Renal cortical epithelial cell (primary cell): ENCODE measurements around the gene SLC17A6. TPM values are rescaled to one million over a fixed set of nuclear protein-coding genes. Genes with fewer than 3 reads are reported as not detected.

Source experiments
- DNase-seq: peaks from one replicate; pipeline ENCODE4 v3.0.0-alpha.2; 2011; ENCODE audit warnings: low read depth
- total RNA-seq: library from RNA; depleted of rRNA; stranded (reverse); fragments of >200 nt; gene quantifications from 2 replicates; pipeline ENCODE4 v1.2.3, GENCODE V29; 2014

Gene SLC17A6
- total RNA-seq: not detected in 2 replicates

DNA sequence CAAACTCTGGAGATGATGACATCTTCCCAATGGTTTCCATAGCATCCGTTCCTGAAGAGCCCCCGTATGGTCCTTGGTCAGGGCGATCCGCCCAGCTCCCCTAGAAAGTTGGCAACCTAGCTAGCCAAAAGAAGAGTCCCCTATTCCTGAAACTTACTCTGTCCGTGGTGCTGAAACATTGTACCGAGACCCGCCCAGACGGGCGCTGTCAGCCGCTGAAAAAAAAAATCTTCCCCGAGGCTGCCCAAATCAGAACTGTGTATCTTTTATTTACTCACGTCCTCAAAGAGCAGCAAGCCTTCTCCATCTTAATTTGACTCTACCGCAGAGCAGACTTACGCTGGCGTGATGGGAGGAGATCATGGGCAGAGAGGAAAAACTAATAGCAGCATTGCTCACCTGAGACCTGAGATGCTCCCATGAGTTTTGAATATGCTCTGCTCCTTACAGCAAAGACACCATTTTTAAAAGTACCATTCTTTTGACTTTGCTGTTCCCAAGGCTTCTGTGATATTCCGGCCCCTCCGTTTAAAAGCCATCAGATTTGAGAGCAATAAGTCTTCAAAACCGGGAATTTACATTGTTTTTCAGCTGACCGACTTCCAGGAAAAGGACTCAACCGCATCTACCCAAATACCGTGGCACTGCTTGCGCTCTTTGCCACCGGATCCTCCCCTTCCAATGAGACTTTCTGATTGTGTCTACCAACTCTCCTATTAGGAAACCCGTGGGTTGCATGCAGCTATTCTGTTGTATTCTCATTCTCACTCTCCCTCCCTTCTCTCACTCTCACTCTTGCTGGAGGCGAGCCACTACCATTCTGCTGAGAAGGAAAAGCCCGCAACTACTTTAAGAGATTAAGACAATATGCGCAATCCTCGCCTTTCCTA is at the start of gene SLC17A6:
Gene SLC17A6, plus strand, starts transcription at position 786 of the 890 bp plus-strand sequence. CDS start 153 bp downstream, outside the sequence.
- DNase-seq: peak; percentile 23

DNA sequence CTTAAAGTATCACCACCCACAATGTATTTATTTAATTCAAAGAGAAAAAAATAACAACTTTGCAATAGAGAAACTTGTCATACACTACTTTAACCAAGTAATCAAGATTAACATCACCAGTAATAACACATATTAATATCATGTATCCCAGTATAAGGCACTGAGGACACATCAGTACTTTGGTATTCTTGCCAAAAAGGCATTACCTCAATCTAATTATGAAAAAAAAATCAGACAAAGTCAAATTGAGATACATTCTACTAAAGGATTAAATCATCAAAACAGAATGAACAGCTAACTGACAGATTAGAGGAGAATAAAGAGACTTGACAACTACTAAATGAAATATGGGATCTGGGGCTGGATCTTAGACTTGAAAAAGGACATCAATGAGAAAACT is 35.8 kb upstream of the SLC17A6 start:
- DNase-seq: no peak

DNA sequence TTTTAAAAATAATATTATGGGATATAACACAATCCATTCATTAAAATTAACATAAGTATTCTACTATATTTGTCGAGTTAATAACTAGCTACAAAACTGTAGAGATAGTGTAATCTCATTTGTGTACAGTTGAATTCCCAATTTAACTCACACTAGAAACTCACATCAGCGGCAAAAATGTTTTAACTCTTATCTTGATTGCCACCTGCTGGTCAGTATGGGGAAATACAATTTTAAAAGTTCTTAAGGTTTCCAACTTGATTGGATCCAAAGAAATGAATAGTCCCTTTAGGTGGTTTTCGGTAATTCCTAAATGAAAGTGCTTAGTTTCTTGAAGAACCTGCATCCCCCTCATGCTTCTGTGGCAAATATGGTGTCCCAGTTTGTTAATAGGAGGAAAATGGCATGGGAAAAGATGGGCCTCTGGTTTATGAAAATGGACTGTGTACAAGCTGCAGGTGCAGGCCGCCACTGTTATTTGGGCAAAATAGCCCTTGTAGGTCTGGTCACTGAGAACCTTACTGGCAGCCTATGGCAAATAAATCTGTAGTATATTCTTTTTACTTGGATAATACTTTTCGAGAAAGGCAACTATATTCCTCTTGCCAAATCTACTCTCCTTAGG is 33.7 kb upstream of the SLC17A6 start:
- DNase-seq: peak; percentile 58

DNA sequence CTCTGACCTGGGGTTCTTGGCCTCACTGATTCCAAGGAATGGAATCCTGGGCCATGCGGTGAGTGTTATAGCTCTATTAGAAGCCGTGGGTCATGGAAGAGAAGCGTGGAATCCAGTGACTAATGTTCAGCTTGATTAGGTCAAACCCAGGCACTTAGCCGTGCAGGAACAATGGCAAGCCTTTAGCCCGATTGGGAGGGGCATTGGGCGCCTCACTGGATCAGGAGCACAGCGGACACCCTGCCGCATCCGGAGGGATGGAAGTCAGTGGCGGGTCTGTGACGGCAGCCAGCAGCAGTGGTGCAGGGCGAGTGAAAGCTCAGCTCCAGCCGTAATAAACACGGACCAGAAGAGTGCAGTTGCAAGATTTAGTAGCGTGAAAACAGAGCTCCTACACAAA is 20.5 kb upstream of the SLC17A6 start:
- no peak for DNase-seq

DNA sequence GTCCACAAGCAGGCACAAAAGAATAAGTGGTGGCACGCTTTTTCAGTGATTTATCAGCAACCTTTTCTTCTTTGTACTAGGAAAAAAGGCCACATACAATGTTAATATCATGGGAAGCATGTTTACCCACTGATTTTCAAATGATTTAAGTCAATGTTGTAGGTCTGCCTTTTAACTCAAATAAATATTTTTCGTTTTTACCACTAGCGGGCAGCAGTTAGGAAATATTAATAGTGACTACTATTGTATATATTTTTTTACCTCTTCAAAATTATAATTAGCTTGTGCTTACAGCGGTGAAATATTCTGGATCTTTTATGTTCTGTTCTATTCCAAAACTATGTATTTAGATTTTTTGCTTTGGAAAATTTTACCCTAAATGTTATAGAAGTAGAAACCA is 6.4 kb upstream of the SLC17A6 start:
- no peak for DNase-seq

DNA sequence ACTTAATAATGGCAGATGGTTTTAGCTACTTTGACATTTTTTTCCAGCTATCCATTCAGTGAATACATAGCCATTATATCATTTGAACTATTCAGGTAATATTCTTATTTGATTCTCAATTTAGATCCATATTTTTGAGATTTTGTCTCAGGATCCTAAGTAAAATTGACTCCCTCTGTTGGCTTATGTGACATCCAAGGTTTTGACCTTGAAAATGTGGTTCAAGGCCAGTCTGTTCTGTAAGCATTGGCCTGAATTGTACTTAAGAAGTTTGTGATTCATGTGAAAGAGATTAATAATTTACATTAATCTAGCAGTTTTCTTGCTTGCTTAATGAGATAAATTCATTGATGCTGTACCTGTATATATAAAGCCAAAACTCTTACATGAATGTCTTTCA is 1.6 kb upstream of the SLC17A6 start:
- no peak for DNase-seq

DNA sequence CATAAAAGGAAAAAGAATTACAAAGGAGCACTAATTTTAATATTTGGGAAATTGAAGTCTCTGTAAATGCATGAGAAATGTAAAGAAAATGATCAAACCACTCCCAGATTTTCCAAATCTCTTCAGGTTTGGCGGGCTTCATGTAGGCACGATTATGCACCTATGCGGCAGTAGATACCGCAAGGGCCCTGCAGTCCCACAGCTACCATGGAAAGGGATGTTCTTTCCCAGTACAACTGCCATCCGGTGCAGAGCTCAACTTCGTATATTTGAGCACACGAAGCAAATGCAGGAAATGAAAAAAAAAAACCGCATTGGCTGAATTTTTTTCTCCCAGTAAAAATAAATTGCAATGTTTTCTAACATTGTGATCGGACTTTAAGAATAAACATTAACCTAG is 1.4 kb downstream of the SLC17A6 start:
- no peak for DNase-seq

DNA sequence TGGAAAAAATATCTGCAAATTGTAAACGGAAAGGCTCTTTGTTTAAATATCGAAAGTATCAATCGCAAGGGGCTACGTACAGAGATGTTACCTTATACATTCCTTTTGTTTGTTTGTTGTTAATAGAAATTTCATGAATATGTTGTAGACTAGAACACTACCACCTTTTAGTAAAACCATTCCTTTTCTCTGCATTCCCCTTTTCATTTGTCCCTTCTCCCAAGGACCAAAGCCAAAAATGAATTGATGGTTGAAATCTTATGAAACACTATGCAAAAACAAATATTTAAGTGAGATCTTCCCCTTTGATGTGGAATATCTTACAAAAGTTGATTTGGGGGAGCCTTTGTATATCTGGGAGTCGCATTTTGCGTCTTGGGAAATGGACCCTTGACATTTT is 2.1 kb downstream of the SLC17A6 start:
- DNase-seq: no peak

DNA sequence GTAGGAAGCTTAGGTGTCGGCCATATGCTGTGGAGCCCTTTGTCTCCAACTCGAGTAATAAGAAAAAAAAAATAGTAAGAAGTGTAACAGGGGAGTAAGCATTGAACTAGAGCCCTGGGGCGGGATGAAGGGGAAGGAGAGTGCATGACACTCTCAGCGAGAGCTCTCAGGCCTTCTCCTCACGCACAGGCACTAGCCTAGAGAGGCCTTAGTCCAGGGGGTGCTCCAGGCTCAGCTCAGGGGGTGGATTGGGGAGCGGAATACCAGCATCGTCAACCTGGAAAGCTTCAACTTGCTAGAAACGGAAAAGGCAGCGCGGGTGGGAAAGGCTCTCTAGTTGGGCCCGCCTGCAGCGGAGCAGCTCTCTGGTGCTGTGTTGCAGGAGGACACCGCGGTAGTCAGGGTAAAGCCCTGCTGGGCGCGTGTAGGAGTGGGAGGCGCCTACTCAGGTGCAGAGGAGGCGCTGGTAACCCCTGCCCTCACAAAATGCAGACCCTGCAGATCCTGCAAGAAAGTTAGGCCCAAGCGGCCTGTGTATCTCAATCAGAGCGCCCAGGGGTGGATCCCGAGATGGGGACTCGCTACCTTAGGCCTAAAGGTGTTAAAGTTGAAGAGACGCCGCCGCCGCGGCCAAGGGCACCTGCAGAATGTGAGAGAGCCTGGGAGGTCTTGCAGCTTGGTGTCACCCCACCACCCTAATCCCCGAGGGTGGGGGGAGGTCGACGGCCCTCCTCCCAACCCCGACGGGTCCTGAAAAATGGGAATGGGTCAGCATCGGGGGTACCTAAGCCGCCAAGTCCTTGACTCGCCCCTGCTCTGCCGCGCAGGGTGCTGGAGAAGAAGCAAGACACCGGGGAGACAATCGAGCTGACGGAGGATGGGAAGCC is 2.8 kb downstream of the SLC17A6 start:
- no peak for DNase-seq

DNA sequence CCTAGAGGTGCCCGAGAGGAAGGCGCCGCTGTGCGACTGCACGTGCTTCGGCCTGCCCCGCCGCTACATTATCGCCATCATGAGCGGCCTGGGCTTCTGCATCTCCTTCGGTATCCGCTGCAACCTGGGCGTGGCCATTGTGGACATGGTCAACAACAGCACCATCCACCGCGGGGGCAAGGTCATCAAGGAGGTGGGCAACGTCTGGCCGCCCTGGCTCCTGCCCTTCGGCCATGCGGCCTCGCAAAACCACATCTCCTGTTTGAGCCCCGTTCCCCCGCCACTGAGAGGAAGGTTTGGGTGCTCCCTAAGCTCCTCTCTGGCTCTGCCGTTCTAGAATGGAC is 3.4 kb downstream of the SLC17A6 start:
- no peak for DNase-seq

DNA sequence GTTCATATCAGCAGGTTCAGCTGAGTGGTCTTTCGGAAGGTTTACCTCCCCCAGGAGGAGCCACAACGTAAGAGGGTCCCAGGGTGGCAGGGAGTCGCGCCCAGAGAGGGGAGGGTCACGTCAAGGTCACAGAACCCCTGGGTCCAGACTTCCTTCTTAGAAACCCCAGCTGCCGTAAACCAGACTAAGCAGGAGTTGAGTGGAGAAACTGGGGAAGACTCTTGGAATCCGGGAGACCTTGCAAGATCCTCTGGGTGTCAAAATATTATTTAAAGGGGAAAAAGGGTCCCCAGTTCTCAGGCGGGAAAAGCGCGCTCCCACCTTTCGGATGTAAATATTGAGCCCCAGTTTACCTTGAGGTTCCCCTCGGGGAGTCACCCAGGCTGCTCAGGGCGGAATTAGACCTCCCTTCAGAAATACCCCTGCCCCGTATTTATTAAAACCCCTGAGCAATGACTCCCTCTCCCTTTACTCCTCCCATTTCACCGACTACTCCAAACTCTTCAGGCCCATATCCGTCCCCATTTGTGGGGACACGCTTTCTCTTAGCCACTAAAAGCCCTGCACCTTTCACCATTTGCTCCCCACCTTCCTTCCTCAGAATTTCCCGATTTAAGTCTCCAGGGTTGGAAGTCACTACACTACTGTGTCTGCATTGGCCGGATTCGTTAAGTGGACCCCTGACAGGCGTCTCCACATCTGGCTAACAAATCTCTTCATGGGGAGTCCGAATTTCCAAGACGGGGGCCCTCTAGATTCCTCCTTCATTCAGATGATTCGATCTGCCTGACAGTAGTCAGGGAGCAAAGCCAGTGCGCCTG is 4.2 kb downstream of the SLC17A6 start:
- no peak for DNase-seq

DNA sequence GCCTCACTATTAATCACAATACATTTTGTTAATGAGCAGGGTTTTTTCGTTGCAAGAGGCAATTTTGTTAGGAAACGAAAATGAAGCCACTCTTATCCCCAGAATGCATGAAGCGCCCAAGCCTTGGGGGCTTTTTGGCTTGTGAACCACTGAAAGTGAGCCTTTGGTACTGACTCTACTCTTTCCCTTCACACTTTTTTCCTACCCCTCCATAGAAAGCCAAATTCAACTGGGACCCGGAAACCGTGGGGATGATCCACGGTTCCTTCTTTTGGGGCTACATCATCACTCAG is 4.8 kb downstream of the SLC17A6 start:
- DNase-seq: no peak

DNA sequence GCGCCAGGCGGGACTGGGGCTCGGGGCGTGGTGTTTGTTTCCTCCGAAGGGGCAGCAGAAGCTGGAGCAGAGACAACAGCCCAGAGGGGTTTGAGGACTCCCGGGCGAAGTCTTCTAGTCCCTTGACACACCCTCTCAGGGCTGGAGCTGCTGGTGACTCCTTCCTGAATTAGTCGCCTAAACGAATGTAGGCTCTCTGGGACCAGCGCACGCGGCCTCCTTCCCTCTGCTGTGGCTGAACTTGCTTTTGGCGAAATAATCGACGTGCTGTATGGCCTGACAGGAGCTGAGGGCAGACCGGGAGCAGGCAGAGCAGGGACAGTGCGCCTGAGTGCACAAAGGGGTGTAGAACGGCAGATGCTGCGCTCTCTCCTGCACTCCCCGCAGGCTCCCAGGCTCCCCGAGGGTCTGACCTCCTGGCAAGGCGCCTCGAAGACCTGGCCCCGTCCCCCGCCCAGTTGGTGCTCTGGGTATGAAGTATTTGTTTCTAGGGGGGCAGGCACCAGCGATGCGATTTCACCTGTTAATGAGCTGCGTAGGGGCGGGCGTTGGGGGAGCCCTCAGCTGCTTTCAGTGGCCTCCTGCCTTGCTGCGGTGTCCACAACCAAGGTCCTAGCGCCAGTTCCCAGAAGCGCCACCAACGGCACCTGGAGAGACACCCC is 5.3 kb downstream of the SLC17A6 start:
- no peak for DNase-seq

DNA sequence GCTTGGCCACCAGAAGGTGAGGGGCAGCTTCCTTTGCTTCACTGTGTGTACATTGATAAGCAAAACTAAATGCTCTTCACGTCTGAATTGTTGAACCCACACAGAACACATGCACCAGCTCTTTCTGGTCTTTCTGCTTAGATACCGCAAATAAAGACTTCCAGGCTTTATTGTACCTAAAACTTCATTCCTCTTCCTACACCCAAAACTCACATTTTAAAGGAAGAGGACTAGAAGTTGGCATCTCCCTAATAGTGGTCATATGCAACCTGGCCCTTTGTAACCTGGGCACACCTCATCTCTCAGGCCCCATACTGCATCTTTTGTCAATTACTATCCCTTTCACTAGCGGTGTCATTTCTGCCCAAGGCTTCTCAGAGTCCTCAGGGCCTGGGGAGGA is 5.9 kb downstream of the SLC17A6 start:
- no peak for DNase-seq

DNA sequence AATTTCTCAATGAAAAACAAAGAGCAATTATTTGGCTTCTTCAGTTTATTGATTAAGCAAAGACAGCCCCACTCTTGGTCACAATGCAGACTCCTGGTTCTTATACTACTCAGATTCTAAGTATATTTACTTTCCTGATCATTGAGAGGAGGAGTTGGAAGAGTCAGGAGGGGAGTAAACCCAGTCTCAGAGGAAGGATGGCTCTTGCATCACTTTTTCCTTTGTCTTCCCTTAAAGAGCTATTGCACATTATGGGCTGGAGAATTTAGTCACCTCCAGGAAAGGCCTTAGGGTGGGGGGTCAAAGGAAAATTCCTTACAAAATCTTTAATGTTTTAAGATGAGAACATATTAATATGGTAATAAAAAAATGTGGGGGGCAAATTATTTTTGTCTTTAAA is 8.1 kb downstream of the SLC17A6 start:
- no peak for DNase-seq

DNA sequence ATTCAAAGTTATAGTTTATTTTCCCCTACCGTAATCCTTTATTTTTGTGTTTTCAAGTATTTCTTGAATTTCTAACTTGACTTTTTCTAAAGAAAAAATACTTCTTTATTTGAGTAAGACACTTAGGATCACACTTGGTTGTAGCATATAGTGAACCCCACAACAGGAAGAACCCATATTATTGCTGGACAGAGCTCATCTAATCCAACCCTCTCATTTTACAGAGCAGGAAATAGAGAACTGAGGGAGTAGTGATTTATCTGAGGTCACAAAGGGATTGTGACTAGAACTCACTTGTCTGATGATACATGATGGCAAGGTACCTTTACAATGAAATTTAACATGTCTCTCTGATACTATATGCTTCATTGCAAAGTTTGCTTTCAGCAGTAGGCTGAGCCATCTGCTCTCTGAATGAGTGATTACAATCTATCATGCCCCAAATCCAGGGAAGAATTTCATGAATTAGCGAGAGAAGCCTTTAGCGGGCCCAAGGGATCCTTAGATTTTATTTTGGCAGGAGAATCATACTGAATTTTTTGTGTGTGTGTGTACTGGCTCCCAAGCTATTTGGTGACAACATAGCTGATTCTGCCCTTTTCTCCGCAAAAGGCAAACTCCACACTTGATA is 9.8 kb downstream of the SLC17A6 start:
- no peak for DNase-seq

DNA sequence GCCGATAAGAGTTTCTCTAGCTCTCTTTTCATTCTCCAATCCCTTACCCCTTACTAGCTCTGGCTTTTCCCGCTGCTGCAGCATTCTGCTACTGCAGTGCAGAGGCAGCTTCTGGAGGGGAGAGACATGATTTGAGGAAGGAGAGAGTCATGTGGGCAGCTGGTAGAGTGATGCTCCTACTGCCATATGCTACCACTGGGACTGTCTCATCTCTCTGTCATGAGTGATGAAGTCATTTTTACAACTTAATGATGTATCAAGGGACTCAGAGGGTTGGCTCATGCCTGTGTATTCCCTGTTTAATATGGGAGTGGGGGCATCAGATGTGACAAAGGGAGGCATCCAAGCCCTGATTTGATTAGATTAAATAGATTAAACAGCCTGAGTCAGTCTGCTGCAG is 11.3 kb downstream of the SLC17A6 start:
- DNase-seq: no peak

DNA sequence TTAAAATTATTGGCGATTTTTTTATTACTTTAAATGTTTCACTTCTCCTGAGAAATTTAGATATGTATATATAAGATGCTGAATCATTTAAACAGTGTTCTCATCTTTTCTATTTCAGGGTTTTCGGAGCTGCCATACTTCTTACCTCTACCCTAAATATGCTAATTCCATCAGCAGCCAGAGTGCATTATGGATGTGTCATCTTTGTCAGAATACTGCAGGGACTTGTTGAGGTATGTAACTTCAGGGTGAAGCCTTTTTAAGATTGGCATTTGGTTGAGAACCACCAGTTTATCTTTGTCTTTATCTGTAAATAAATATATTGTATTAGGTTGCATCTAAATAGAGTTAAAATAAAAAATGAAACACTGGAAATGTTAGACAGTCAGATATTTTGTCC is 21.1 kb downstream of the SLC17A6 start:
- DNase-seq: no peak

DNA sequence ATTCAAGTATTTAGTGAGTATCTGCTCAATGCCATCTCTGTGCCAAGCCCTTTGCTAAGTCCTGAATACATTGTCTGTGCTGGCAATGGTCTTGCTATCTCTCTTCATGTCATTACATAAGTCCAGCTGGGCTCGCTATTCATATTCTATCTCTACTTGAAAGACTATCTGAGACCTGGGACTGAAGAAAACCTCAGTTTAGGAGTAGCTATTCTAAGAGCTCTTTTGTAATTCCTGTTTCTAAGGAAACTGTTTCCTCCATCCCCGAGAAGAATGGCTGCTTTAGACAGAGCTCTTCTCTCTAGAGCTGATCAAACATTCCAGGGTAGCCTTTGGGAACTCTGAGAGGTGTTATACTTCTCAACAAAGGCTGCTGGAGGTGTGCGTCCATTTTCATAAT is 33.0 kb downstream of the SLC17A6 start:
- no peak for DNase-seq

DNA sequence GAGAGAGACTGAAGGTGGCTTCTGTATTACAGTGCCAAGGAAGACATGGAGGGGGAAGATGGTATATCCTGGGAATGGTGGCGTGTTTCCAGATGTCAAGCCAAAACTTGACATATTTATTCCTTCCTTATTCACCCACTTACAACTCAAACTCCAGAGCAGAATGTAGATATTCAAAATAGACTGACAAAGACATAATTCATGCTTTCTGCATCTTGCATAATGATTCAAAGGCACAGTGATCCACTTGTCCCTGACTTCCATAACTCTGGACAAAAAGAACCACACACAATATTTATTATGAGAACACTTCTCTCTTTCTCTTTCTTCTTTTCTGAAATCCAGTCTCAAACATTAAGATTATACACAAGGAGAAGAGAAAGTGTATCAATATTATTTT is 48.9 kb downstream of the SLC17A6 start:
- DNase-seq: no peak
